ENCODE data around the gene NUTM2G.
"Not testable (repeated sequence)": the region's sequence is repeated elsewhere in the genome, so short reads cannot be mapped to it uniquely, and the experiment has no call there.

The NUTM2G gene, protein sequence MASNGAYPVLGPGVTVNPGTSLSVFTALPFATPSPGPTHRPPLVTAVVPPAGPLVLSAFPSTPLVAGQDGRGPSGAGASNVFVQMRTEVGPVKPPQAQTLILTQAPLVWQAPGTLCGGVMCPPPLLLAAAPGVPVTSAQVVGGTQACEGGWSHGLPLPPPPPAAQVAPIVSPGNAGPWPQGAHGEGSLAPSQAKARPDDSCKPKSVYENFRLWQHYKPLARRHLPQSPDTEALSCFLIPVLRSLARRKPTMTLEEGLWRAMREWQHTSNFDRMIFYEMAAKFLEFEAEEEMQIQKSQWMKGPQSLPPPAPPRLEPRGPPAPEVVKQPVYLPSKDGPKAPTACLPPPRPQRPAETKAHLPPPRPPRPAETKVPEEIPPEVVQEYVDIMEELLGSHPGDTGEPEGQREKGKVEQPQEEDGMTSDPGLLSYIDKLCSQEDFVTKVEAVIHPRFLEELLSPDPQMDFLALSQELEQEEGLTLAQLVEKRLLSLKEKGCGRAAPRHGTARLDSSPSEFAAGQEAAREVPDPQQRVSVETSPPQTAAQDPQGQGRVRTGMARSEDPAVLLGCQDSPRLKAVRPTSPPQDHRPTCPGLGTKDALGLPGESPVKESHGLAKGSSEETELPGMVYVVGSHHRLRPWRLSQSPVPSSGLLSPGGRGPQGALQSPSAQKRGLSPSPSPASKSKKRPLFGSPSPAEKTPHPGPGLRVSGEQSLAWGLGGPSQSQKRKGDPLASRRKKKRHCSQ

DNA sequence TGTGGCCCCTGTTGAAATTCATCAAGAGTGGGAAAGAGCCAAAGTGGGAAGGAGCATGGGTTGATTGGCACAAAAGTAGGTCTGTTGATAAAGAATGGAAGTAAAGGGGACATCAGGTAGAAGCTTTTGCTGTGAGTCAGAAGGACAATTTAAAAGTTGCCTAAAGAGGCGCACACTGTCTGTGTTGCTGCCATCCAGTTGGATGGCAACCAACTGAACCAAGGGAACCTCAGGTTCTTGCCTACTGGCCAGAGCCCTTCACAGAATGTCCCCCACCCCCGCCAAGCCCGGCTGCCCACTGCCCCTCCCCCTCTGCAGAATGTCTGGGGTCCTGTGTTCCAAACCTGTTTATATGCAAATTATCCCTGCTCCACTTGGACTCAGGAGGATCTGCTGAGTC lies at the start of gene NUTM2G:
TSS of gene NUTM2G (plus strand) at position 301 of the 400 bp plus-strand sequence. CDS start 182 bp downstream, outside the sequence.
- DNase-seq: not testable (repeated sequence)

DNA sequence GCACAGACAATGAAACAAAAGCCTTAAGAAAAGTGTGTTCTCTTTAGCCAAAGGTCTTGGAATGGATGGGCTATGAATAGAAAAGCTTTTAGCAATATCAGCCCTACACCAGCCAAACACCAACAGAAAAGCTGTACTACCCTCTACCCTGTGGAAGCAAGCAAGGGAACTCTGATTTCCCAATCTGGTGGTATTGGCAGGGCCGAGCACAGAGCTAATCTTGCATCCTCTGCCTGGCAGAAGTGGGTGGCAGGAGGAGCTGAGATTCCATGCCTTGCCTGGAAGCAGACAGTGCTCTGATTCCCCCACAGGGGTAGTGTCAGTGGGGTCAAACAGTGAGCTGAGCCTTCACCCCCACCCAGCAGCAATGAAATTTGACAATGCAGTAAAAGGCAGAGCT lies 44.7 kb upstream of the NUTM2G start:
- no peak for DNase-seq

DNA sequence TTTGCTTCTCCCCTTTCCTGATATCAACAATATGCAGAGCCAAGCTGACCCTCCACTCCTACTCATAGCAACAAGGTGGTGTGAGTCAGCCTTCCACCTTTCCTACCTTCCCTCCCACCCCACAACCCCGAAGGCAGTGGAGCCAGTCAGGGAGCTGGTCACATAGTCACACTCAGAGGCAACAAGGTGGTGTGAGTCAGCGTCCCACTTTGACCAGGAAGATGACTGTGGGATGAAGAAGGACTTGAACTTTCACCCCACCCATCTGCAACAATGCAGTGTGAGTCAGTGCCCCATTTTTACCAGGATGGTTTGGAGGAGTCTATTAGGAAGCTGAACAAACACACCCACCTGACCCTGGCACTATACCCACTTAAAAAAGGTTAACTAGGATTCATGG lies 44.2 kb upstream of the NUTM2G start:
- DNase-seq: no peak

DNA sequence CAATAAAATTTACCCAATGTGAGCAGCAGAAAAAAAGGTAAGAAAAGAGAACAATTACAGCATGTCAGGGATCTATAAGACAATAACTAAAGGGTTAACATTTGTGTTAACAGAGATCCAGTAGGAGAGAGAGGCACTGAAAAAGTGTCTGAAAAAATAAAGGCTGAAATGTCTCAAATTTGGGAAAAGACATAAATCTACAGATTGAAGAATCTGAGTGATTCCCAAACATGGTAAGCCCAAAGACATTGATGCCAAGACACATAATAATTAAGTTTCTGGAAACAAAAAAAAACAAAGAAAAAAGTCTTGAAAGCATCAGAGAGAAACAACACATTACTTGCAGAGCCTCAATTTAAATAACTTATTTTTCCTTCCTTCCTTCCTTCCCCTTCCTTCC lies 43.2 kb upstream of the NUTM2G start:
- DNase-seq: no peak

DNA sequence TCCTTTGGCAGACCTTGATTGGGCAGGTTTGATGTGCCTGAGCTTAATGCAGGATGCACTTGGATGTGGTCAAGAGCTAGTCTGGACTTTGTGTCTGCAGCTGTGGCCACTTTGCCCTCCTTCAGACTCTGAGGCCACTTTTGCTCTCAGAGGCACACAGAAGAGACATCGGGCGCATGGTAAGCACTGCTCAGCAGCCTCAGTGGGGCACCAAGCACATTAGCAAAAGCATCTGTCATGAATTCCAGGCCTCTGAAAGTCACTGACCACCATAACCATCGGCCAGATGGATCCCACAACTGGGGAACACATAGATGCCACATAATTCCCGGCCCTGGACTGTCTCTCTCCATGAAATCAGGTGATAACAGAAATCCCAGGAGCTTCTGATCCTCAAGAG lies 40.1 kb upstream of the NUTM2G start:
- DNase-seq: no peak

DNA sequence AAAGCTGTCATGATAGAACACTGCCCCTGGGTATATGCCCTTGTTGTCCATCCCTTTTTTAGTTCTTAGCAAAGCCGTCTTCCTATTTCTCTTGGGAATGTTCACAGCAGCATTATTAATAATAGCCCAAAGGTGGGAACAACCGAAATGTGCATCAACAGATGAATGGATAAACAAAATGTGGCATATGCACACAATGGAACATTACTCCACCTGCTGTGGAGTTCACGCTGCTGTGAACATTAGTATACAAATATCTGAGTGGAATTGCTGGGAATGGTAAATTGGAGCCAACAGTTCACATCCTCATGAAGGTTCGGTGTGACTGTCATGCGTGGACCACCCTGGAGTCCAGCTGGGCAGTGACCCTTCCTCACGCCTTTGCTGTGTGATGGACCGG lies 36.5 kb upstream of the NUTM2G start:
- DNase-seq: no peak

DNA sequence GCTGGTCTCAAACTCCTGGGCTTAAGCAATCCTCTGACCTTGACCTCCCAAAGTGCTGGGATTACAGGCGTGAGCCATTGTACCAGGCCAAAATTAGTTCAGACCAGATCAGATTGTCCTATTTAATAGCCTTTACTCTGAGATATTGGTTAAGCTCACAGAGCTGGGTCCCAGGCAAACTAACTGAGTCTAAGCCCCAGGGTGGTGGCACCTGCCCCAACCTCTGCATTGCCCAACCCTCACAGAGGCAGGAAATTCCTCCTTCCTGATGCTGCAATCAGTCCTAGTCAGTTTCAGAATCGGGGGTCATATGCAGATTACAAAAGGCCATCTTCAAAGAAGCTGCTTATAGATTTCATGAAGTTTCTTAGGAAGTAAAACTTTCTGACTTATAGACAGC lies 28.6 kb upstream of the NUTM2G start:
- DNase-seq: not testable (repeated sequence)

DNA sequence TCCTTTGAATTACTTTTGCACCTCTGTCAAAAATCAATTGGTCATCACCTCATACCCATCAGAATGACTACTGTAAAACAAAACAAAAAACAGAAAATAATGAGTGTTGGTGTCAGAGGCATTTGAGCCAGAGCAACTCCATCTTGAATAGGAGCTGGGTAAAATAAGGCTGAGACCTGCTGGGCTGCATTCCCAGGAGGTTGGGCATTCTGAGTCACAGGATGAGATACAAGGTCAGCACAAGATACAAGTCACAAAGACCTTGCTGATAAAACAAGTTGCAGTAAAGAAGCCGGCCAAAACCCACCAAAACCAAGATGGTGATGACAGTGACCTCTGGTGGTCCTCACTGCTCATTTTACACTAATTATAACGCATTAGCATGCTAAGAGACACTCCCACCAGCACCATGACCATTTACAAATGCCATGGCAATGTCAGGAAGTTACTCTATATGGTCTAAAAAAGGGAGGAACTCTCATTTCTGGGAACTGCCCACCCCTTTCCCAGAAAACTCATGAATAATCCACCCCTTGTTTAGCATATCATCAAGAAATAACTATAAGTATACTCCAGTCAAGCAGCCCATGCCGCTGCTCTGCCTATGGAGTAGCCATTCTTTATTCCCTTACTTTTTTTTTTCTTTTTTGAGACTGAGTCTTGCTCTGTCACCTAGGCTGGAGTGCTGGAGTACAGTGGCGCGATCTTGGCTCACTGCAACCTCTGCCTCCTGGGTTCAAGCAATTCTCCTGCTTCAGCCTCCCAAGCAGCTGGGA lies 23.5 kb upstream of the NUTM2G start:
- not testable (repeated sequence) for DNase-seq

DNA sequence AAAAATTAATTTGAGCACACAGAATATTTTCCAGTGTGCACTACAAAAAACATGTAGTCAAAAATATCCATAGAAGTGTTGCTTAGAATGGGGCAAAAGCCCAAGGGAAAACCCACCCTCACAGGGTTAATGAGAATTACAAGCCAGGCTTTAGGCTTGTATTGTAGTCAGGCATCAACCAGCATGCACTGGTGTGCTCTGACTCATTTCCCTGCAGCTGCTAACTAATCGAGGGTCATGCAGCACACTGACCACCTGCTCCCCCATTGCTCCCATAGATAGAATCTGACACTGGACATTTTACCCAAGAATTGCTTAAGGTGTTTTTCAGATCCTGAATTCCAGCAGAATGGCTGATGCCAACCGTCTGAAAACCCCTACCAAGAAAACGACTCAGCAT lies 20.2 kb upstream of the NUTM2G start:
- DNase-seq: not testable (repeated sequence)

DNA sequence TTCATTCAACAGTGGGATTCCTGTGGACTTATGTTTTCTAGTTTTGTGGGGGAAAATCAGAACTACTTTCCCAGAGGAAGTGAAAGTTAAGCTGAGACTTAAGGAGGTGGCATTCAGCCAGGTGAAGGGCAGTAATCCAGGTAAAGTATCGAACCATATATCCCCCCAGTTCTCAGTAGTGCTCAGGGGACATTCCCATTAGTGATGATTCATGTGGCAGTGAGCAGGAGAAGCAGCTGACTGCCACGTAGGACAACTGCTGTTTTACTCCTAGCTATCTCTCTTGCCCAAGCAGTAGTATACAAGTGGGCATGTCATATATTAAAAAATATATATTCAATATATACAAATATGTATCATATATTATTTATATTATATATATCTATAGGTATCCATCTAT lies 13.1 kb upstream of the NUTM2G start:
- not testable (repeated sequence) for DNase-seq

DNA sequence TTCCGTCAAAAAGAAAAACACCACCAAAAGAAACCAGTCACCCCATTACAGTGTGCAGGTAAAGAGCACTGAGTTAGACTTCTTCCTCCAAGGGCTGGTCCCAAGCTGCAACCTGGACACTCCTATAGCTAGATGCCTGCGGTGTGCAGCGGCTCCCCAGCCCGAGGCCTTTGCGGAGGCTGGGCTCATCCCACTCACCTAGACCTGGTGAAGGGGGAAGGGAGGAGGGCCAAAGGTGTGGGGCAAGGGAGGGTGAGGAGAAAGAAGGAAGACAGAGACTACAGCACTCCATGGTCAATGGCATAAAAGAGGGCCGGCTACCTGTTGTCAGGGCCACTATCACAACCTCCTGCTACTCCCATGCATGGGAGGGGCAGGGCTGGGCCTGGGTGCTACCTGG lies 12.1 kb upstream of the NUTM2G start:
- not testable (repeated sequence) for DNase-seq

DNA sequence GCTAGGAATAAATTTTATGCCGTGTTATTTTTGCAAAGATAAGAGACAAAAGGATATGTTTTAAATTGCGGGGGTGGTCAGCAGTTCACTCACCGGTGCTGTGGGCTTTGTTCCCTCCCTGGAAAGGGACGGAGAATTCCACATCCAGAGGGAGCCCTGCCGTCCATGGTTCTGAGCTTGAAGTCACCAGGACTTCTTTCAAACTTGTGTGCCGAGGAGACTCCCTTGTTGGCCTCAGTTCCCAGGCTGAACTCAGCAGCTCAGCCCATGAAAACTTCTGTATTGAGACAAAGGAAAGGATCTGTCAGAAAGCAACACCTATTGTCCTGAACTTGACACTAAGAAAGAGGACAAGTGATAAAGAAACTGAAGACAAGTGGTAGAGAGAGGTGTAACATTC lies 10.1 kb upstream of the NUTM2G start:
- DNase-seq: not testable (repeated sequence)

DNA sequence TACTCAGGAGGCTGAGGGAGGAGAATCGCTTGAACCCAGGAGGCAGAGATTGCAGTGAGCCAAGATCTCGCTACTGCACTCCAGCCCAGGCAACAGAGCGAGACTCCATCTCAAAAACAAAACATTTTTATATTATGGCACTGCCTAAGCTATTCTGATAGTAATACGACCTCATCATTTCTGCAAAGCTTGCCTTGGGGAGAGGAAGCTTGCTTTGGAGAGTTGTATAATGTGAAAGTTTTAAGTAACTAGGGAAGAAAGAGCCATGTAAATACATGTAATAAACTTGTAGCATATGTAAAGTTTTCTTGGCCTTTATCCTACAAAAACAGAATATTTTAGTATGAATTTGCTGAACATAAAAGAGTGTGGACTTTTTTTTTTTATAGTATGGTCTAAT lies 7.8 kb upstream of the NUTM2G start:
- DNase-seq: not testable (repeated sequence)

DNA sequence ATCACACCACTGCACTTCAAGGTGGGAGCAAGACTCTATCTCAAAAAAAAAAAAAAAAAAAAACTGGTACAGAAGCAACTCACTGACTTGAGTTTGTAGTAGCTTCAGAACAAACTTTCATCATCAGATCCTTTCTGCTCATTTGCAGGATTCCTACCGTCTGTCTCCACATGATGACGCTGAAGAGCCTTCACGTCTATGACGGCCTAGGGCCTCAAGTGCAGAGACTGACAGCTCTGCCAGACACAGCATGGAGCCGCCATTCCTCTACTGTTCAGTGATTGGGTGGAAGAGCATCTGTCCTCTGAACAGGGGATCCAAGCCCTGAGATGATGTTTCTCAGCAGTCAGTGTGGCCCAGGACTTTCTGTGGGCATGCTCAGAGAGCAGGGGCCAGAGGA lies 3.1 kb upstream of the NUTM2G start:
- DNase-seq: not testable (repeated sequence)

DNA sequence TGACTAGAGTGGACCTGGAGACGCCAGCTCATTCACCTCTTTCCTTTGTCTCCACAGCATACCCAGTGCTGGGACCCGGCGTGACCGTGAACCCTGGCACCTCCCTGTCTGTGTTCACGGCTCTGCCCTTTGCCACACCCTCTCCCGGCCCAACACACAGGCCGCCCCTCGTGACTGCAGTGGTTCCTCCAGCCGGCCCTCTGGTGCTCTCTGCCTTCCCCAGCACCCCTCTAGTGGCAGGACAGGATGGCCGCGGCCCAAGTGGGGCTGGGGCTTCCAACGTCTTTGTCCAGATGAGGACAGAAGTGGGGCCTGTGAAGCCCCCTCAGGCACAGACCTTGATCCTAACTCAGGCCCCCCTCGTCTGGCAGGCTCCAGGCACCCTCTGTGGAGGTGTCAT lies 3.0 kb downstream of the NUTM2G start:
- DNase-seq: not testable (repeated sequence)

DNA sequence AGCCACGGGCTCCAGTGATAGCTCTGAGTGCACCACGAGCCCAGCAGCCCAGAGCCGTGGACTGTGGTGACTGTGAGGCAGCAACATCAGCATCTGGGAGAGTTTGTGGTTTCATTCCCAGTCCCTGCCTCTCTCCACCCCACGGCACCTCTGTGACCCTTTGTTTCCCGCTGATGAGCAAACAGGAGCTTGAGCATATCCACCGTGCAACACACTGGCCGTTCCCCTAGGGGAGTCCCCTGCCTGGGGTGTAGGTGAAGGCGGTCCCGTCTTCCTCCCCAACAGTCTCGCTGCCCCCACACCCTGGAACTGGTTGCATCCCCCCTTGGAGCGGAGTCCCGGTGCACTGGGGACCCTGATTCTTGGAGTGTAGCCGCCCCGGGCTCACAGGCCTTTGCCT lies 5.5 kb downstream of the NUTM2G start:
- not testable (repeated sequence) for DNase-seq

DNA sequence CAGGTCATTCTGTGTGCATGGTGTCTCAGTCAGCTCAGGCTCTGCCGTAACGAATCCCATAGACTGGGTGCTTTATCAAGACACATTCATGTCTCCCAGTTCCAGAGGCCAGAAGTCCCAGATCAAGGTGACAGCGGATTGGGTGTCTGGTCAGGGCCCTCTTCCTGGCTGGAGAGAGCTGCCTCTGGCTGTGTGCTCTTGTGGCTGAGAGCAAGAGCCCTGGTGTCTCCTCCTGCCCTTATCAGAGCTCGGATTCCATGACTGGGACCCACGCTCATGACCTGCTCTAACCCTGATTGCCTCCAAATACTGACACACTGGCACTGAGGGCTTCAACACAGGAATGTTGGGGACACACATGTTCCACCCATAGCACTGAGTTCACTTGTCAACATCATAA lies 6.1 kb downstream of the NUTM2G start:
- DNase-seq: not testable (repeated sequence)

DNA sequence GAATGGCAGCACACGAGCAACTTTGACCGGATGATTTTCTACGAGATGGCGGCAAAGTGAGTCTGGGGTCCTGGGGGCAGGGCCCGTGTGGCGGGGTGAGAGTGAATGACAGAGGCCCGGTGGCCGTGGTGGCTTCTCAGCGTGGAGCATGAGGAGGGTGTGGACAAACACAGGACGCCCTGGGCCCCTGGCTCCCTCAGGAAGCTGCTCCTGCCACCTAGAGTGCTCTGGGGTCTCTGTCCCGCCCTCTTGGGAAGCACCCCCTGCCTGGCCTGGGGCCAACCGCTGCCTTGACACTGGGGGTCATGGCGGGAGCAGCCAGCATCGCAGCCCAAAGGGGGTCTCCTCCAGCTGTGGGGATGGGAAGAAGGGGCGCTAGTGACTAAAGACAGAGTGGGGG lies 6.8 kb downstream of the NUTM2G start:
- DNase-seq: not testable (repeated sequence)

DNA sequence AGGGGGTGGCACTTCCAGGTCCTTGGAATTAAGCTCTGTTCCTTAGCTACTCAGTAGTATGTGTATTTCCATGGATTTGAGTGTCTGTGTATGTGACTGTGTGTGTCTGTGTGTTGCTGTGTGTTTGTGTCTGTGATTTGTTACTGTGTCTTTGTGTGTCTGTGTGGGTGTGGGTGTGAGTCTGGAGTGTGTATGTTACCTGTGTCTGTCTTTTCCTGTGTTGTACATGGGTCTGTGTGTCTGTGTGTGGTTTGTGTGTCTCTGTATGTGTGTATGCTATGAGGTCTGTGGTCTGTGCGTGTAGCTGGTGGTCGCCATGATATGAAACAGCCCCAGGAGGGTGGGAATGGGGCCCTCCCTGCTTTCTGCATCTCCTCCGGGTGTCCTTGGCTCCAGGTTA lies 8.8 kb downstream of the NUTM2G start:
- DNase-seq: not testable (repeated sequence)

DNA sequence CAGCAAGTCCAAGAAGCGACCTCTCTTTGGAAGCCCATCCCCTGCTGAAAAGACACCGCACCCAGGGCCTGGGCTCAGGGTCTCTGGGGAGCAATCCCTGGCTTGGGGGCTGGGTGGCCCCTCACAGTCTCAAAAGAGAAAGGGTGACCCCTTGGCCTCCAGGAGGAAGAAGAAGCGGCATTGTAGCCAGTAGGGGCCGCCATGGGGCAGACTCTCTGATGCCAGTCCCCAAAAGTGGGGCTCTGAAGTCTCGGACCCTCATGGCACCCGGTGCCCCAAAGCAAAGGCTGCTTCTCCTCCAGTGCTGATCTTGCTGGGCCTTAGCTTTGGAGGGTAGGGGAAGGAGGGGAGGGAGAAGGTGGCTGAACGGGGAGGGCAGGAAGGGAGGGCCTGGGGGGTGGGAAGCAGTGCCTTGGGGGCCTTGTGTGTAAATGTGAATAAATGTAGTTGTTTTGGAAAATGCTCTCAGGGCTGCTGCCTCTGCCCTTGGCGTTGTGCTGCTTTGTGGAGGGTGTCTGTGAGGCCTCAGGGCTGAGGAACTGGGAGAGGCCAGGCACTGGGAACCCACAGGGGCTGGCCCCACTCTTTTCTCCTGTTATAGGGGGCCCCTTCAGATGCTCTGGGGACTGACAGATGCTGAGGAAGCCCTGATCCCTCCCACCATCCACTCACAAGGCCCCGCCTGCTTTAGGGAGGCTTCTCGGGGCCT lies 10.5 kb downstream of the NUTM2G start:
- not testable (repeated sequence) for DNase-seq

DNA sequence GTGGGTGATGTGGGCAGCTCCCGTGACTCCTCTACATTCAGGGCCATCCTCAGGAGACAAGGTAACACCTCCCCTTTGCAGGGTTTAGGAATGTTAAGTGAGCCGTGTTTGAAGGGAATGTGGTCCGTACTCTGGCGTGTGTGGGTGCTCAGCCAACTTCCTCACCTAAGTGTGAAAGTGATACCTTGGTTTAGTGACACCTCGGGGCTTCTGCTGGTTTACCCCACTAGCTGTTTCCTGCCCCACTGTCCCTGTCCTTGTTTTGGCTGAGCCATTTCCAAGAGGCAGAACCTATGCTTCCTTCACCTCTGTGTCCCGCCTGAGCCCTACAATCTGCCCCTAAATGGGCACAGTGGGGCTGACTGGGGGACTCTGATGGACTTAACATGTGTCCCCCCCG lies 12.3 kb downstream of the NUTM2G start:
- DNase-seq: not testable (repeated sequence)

DNA sequence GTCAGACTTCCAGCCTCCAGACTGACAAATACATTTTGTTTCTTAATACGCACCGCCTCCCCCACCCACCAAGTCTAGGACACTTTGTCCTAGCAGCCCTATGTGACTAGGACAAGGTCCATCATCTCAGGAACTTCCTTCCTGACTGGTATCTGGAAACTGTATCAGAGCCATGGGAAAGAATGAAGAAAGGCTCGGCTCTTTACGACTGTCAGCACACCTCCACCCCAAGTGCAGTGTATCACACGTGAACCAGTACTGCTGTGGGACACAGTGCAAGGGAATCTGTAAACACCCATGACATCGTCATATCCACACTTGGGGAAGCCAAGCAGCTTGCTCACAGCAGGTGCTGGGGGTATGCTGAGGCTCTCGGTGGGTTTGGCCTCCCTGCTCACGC lies 13.0 kb downstream of the NUTM2G start:
- DNase-seq: not testable (repeated sequence)

DNA sequence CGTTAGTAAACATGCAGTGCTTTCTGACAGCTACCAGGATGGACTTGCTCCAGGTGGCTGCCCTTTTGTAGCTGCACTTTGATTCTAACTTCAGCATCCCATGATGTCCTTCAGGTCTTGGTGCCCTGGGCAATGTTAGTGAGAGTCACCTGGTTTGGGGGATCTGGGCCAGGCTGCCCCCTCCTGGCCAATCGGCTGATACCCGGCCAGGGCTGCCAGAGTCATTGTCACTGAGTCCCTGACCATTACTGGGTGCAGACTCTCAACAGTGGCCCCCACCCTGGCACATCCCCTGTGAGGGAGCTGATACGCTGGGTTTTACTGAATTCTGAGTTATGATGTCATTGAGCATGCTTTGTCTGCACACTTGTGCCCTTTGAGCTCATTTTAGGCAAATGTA lies 13.5 kb downstream of the NUTM2G start:
- not testable (repeated sequence) for DNase-seq

Data from CD4-positive, alpha-beta T cell treated with Interleukin-10 for 1 hour (primary cell).